ENCODE data around the gene PRKCZ.

The PRKCZ gene

DNA sequence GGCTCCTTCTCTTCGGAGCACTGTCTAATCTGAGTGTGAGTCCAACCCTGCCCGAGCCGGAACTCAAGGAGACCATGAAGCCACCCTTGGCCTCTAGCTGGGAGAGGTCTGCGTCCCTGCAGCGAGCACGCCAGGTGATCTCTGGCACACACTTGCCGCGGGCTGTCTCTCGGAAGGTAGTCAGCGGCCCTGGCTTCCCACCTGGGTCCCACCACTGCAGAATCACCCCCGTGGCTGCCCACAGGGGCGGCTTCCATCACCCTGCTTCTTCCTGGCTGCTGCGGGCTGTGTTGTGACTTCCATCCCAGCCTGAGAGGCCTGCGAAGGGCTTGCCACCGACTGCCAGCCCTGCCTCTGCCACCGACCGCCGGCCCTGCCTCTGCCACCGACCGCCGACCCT, 127.3 kb downstream of the PRKCZ start:
- no peaks in the 10 kb centered on the region for H3K36me3 ChIP-seq (ENCODE audit: insufficient read depth, low read length)
- H3K4me1 ChIP-seq (ENCODE audit: insufficient read depth, low read length) = peaks cover 8% of the 10 kb centered on the region
- H3K9ac ChIP-seq (ENCODE audit: low read length) = no peak overlapping the region
- no peaks in the 10 kb centered on the region for H3K27me3 ChIP-seq (ENCODE audit: control insufficient read depth in 1 of 2, insufficient read depth in 2 of 2, low read length in 2 of 2)
- no peak overlapping the region for H3K4me3 ChIP-seq (ENCODE audit: low read depth in 1 of 2, low read length in 2 of 2)
- no peak overlapping the region for H3K27ac ChIP-seq (ENCODE audit: low read depth, low read length)
- H3K9me3 ChIP-seq (ENCODE audit: low read length) = no peaks in the 10 kb centered on the region

DNA sequence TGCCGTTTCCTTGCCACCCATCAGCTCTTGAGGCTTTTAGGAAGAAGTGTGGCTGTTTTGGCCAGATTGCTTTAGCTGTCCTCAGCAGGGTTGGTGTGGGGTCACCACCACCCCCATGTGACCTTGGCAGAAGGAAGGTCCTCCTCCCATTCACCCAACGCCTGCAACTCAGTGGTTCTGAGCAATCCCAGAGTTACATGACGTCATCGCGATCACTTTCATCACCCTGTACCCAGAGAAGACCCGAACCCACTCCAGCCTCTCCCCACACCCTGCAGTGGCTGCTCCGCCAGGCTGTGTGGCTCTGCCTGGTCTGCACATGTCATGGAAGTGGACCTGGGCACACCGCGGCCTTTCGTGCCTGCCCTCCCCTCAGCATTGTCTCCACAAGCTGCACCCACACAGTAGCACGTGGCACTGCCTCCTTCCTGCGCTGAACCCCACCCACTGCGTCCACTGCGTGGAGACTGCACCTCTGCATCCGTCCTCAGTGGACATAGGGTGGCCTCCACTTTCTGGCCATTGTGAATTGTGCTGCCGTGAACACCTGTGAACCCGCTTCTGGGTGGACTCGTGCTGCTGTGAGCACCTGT, 127.8 kb downstream of the PRKCZ start:
- no peaks in the 10 kb centered on the region for H3K9me3 ChIP-seq (ENCODE audit: low read length)
- no peak overlapping the region for H3K4me3 ChIP-seq (ENCODE audit: low read depth in 1 of 2, low read length in 2 of 2)
- H3K4me1 ChIP-seq (ENCODE audit: insufficient read depth, low read length) = peaks cover 8% of the 10 kb centered on the region
- H3K9ac ChIP-seq (ENCODE audit: low read length) = no peak overlapping the region
- no peaks in the 10 kb centered on the region for H3K27me3 ChIP-seq (ENCODE audit: control insufficient read depth in 1 of 2, insufficient read depth in 2 of 2, low read length in 2 of 2)
- no peaks in the 10 kb centered on the region for H3K36me3 ChIP-seq (ENCODE audit: insufficient read depth, low read length)
- H3K27ac ChIP-seq (ENCODE audit: low read depth, low read length) = no peak overlapping the region

DNA sequence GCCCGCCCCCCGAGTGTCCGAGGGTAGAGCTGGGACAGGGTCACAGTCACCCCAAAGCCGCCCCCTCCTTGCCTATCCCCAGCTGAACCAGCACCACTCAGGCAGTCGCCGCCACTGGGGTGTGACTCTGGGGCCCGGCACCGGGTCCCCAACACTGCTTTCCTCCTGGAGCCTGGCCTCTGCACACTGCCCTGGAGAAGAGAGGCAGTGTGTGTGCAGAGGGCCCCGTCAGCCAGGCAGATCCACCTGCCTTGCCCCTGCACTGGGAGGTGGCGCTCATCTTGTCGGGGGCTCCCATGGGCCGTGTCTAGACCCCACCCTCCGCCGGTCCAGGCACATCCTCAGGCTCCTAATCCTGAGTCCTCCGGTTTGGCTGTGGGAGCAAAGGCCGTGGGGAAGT, 128.7 kb downstream of the PRKCZ start:
- Histone ChIP-seq H3K27ac (ENCODE audit: low read depth, low read length) (no peak overlapping the region), H3K4me3 (ENCODE audit: low read depth in 1 of 2, low read length in 2 of 2) (no peak overlapping the region), H3K27me3 (ENCODE audit: control insufficient read depth in 1 of 2, insufficient read depth in 2 of 2, low read length in 2 of 2) (no peaks in the 10 kb centered on the region), H3K9ac (ENCODE audit: low read length) (no peak overlapping the region), H3K4me1 (ENCODE audit: insufficient read depth, low read length) (peaks cover 8% of the 10 kb centered on the region), H3K9me3 (ENCODE audit: low read length) (no peaks in the 10 kb centered on the region), H3K36me3 (ENCODE audit: insufficient read depth, low read length) (no peaks in the 10 kb centered on the region)

DNA sequence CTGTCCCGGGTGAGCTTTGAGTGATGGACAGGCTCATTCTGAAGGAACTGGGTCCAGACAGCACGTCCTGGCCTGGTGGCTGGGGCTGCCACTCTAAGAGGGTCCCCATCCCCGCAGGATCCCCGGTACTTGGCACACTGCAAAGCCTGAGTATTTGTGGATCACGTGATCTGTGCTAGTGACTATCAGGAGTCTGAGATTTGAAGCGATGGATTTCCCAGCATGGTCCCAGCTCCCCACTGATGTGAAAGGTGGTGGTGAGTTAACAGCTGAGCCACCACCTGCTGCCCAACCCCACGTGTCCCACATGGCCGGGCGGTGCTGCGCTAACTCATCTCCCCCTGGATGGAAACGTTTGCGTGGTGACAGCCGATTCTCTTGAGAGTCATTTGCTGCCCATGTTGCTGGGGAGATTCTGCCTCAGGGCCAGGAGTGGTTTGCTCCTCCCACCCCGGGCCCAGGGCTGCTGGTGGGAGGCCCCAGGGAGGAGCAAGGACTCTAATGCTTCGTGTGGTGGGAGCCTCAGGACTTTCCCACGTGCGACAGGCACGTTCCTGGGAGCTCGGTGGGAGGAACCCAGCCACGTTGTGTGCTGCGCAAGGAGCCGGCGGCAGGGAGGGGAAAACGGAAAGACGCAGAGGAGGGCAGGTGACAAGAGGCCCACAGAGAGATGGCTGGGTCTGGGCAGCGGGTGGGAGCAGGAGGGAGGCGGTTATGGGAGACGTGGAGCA, 129.2 kb downstream of the PRKCZ start:
- Histone ChIP-seq H3K9ac (ENCODE audit: low read length) (no peak overlapping the region), H3K36me3 (ENCODE audit: insufficient read depth, low read length) (no peaks in the 10 kb centered on the region), H3K9me3 (ENCODE audit: low read length) (no peaks in the 10 kb centered on the region), H3K27ac (ENCODE audit: low read depth, low read length) (no peak overlapping the region), H3K27me3 (ENCODE audit: control insufficient read depth in 1 of 2, insufficient read depth in 2 of 2, low read length in 2 of 2) (no peaks in the 10 kb centered on the region), H3K4me1 (ENCODE audit: insufficient read depth, low read length) (peaks cover 5% of the 10 kb centered on the region), H3K4me3 (ENCODE audit: low read depth in 1 of 2, low read length in 2 of 2) (no peak overlapping the region)

DNA sequence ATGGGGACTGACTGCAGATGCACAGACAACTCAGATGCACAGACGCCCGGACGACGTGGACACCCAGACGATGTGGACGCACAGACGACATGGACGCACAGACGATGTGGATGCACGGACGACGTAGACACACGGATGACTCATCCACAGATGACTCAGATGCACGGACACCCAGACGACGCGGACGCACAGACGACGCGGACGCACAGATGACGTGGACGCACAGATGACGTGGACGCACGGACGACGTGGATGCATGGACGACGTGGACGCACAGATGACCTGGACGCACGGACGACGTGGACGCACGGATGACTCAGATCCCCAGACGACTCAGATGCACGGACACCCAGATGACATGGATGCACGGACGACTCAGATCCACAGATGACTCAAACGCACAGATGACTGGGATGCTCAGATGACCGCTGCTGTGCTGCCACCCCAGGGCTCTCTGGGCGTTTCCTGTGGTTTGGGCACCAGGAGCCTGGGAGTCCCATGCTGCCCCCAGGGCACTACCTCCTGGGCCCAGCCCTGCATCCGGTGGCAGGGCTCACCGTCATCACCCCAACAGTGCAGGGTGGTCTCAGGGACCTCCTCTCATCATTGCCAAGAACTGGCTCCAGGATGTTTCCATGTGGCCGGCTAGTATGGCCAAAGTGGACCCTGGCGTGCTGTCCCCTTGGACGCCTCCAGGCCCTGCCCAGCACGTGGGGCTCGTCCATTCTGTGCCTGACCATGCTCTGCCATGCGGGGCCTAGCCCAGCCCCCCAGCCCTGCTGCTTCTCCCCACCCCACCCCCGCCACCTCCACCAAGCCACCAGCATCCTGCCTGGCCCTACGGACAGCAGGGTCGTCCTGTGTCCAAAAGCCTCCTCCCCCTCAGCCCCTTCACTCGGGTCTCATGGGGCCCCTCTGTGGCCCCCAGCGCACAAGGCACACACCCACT, 130.4 kb downstream of the PRKCZ start:
- Histone ChIP-seq H3K9ac (ENCODE audit: low read length) (no peak overlapping the region), H3K27me3 (ENCODE audit: control insufficient read depth in 1 of 2, insufficient read depth in 2 of 2, low read length in 2 of 2) (no peaks in the 10 kb centered on the region), H3K4me1 (ENCODE audit: insufficient read depth, low read length) (no peaks in the 10 kb centered on the region), H3K27ac (ENCODE audit: low read depth, low read length) (no peak overlapping the region), H3K9me3 (ENCODE audit: low read length) (no peaks in the 10 kb centered on the region), H3K4me3 (ENCODE audit: low read depth in 1 of 2, low read length in 2 of 2) (no peak overlapping the region), H3K36me3 (ENCODE audit: insufficient read depth, low read length) (no peaks in the 10 kb centered on the region)

DNA sequence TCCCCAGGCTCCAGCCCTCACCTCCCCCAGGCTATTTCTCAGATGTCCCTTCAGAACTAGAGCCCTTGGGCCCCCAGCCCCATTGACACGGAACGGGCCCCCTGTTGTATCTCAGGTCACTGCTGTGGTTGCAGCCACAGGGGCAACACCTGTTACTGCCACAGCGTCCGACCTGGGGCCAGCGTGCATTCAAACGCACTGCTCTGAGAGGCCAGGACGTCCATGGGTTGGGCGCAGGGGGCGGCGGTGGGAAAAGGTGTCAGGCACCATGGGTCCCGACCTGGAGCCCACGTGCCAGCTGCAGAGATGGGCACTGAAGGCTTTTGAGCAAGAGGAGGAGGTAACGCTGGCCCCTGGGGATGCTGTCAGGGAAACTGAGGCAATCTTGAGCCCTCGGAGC, 131.1 kb downstream of the PRKCZ start:
- H3K27me3 ChIP-seq (ENCODE audit: control insufficient read depth in 1 of 2, insufficient read depth in 2 of 2, low read length in 2 of 2) = no peaks in the 10 kb centered on the region
- H3K4me3 ChIP-seq (ENCODE audit: low read depth in 1 of 2, low read length in 2 of 2) = no peak overlapping the region
- H3K36me3 ChIP-seq (ENCODE audit: insufficient read depth, low read length) = no peaks in the 10 kb centered on the region
- H3K9me3 ChIP-seq (ENCODE audit: low read length) = no peaks in the 10 kb centered on the region
- H3K9ac ChIP-seq (ENCODE audit: low read length) = no peak overlapping the region
- H3K4me1 ChIP-seq (ENCODE audit: insufficient read depth, low read length) = no peaks in the 10 kb centered on the region
- no peak overlapping the region for H3K27ac ChIP-seq (ENCODE audit: low read depth, low read length)

DNA sequence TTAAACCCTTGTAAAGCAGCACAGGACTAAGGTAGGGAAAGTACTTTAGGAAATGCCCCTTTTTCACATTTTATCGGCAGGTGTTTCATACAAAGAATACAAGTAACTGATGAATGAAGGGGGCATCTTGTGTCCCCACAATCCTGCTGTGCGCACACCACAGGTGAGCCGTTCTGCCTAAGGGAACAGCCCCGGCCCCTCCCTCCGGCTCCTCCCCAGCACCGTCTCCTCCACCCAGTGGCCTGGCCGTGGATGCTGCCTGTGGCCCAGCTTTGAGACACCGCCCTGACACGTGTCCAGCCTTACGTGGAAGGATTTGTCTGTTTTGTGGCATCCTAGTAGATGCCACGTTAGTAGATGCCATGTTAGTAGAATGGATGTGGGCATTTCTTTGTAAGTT, 131.5 kb downstream of the PRKCZ start:
- no peak overlapping the region for H3K27ac ChIP-seq (ENCODE audit: low read depth, low read length)
- no peaks in the 10 kb centered on the region for H3K36me3 ChIP-seq (ENCODE audit: insufficient read depth, low read length)
- no peaks in the 10 kb centered on the region for H3K9me3 ChIP-seq (ENCODE audit: low read length)
- no peak overlapping the region for H3K9ac ChIP-seq (ENCODE audit: low read length)
- no peak overlapping the region for H3K4me3 ChIP-seq (ENCODE audit: low read depth in 1 of 2, low read length in 2 of 2)
- no peaks in the 10 kb centered on the region for H3K4me1 ChIP-seq (ENCODE audit: insufficient read depth, low read length)
- H3K27me3 ChIP-seq (ENCODE audit: control insufficient read depth in 1 of 2, insufficient read depth in 2 of 2, low read length in 2 of 2) = no peaks in the 10 kb centered on the region

DNA sequence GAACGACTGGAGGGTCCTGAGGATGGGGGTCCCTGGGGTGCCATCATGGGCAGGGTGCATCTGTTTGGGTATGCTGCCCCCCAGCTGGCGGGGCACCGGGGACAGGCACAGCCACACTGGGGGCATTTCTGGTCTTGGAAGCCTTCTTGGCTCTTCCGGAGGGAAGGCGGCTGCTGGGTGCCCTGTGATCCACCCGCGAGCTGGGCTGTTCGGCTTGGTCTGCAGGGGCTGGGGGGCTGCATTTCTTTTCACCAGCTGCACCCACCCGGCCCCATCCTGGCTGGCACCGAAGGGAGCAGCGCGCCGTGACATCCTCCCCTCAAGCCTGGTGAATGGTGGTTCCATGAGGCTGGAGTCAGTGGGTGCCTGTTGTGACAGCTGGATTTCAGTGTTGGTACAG, 132.2 kb downstream of the PRKCZ start:
- Histone ChIP-seq H3K36me3 (ENCODE audit: insufficient read depth, low read length) (no peaks in the 10 kb centered on the region), H3K4me1 (ENCODE audit: insufficient read depth, low read length) (no peaks in the 10 kb centered on the region), H3K9ac (ENCODE audit: low read length) (no peak overlapping the region), H3K4me3 (ENCODE audit: low read depth in 1 of 2, low read length in 2 of 2) (no peak overlapping the region), H3K9me3 (ENCODE audit: low read length) (no peaks in the 10 kb centered on the region), H3K27me3 (ENCODE audit: control insufficient read depth in 1 of 2, insufficient read depth in 2 of 2, low read length in 2 of 2) (no peaks in the 10 kb centered on the region), H3K27ac (ENCODE audit: low read depth, low read length) (no peak overlapping the region)

DNA sequence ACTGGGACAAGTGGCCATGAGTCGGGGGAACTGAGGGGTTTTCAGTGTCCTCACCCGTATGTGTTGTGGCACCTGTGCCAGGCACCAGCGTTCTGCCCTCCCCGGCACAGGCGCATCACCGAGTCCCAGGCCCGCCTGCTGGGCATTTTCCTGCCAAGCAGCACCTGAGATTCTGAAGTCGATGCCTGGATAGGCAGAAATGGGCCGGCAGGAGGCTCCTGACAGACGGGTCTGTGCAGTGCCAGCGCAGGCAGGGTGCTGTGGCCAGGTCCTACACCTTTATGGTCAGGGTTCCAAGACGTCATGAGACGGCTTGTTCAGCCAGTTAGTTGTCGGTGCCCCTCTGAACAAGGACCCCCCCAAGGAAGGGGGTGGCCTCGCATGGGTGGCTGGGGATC, 133.7 kb downstream of the PRKCZ start:
- no peak overlapping the region for H3K4me3 ChIP-seq (ENCODE audit: low read depth in 1 of 2, low read length in 2 of 2)
- H3K9me3 ChIP-seq (ENCODE audit: low read length) = no peaks in the 10 kb centered on the region
- no peaks in the 10 kb centered on the region for H3K36me3 ChIP-seq (ENCODE audit: insufficient read depth, low read length)
- H3K9ac ChIP-seq (ENCODE audit: low read length) = no peak overlapping the region
- no peak overlapping the region for H3K27ac ChIP-seq (ENCODE audit: low read depth, low read length)
- H3K4me1 ChIP-seq (ENCODE audit: insufficient read depth, low read length) = peaks cover under 1% of the 10 kb centered on the region
- H3K27me3 ChIP-seq (ENCODE audit: control insufficient read depth in 1 of 2, insufficient read depth in 2 of 2, low read length in 2 of 2) = no peaks in the 10 kb centered on the region

DNA sequence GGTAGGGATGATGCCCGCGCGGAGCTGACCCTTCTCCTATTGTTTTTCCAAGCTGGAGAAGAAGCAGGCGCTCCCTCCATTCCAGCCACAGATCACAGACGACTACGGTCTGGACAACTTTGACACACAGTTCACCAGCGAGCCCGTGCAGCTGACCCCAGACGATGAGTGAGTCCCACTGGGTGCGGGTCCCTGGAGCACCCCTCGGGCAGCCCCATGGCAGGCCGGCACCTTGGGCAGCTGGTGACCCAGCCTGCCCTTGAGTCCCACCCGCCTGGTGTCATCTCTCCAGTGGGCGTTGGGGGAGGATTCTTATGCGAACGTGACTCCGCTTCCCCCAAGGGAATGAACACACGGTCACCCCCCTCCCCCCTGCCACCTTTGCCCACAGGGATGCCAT, 134.3 kb downstream of the PRKCZ start:
- no peak overlapping the region for H3K27ac ChIP-seq (ENCODE audit: low read depth, low read length)
- no peak overlapping the region for H3K4me3 ChIP-seq (ENCODE audit: low read depth in 1 of 2, low read length in 2 of 2)
- no peaks in the 10 kb centered on the region for H3K36me3 ChIP-seq (ENCODE audit: insufficient read depth, low read length)
- no peak overlapping the region for H3K9ac ChIP-seq (ENCODE audit: low read length)
- H3K27me3 ChIP-seq (ENCODE audit: control insufficient read depth in 1 of 2, insufficient read depth in 2 of 2, low read length in 2 of 2) = no peaks in the 10 kb centered on the region
- H3K4me1 ChIP-seq (ENCODE audit: insufficient read depth, low read length) = peaks cover 3% of the 10 kb centered on the region
- H3K9me3 ChIP-seq (ENCODE audit: low read length) = no peaks in the 10 kb centered on the region

DNA sequence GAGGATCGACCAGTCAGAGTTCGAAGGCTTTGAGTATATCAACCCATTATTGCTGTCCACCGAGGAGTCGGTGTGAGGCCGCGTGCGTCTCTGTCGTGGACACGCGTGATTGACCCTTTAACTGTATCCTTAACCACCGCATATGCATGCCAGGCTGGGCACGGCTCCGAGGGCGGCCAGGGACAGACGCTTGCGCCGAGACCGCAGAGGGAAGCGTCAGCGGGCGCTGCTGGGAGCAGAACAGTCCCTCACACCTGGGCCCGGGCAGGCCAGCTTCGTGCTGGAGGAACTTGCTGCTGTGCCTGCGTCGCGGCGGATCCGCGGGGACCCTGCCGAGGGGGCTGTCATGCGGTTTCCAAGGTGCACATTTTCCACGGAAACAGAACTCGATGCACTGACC, 134.7 kb downstream of the PRKCZ start:
- no peaks in the 10 kb centered on the region for H3K9me3 ChIP-seq (ENCODE audit: low read length)
- peaks cover 3% of the 10 kb centered on the region for H3K4me1 ChIP-seq (ENCODE audit: insufficient read depth, low read length)
- H3K9ac ChIP-seq (ENCODE audit: low read length) = no peak overlapping the region
- H3K27me3 ChIP-seq (ENCODE audit: control insufficient read depth in 1 of 2, insufficient read depth in 2 of 2, low read length in 2 of 2) = no peaks in the 10 kb centered on the region
- H3K36me3 ChIP-seq (ENCODE audit: insufficient read depth, low read length) = no peaks in the 10 kb centered on the region
- no peak overlapping the region for H3K4me3 ChIP-seq (ENCODE audit: low read depth in 1 of 2, low read length in 2 of 2)
- no peak overlapping the region for H3K27ac ChIP-seq (ENCODE audit: low read depth, low read length)
